ENCODE data around the gene RMDN3. TPM values are rescaled to one million over a fixed set of nuclear protein-coding genes. Genes with fewer than 3 reads are reported as not detected.

RMDN3 gene
- total and polyA plus RNA-seq, 3 donors from 2014 or later, result 31.5 to 37.3 (median 33.1) TPM

DNA sequence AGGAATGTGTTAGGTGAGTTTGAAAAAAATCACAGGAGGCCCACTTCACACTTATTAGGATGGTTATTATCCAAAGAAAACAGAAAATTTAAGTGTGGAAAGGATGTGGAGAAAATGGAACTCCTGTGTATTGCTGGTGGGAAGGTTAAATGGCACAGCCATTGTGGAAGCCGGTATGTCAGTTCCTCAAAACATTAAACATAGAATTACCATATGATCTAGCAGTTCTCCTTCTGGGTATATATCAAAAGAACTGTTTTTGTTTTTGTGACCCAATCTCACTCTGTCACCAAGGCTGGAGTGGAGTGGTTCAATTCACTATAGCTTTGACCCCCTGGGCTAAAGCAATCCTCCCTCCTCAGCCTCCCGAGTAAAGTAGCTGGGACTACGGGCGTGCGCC lies 41.5 kb upstream of the RMDN3 start:
- no peak overlapping the region for H3K27ac ChIP-seq

DNA sequence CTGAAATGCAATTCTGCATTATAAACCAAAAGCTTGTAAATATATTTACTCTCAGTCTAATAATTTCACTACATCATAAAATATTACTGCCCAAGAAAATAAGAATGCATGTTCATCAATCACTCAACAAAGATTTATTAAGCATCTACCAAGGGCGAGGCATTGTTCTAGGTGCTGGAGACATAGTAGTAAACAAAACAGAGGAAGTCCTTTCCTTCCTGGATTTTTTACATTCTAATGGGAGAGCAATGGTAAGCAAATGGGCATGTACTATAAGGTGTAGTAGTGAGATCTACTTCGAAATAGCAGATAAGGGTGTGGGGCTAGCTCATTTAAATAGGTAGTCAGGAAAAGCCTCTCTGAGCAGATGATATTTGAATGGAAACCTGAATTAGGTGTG lies 41.0 kb upstream of the RMDN3 start:
- TF ChIP-seq, protein P1, sequence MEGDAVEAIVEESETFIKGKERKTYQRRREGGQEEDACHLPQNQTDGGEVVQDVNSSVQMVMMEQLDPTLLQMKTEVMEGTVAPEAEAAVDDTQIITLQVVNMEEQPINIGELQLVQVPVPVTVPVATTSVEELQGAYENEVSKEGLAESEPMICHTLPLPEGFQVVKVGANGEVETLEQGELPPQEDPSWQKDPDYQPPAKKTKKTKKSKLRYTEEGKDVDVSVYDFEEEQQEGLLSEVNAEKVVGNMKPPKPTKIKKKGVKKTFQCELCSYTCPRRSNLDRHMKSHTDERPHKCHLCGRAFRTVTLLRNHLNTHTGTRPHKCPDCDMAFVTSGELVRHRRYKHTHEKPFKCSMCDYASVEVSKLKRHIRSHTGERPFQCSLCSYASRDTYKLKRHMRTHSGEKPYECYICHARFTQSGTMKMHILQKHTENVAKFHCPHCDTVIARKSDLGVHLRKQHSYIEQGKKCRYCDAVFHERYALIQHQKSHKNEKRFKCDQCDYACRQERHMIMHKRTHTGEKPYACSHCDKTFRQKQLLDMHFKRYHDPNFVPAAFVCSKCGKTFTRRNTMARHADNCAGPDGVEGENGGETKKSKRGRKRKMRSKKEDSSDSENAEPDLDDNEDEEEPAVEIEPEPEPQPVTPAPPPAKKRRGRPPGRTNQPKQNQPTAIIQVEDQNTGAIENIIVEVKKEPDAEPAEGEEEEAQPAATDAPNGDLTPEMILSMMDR (IDR thresholded peaks at IDR 0.05), result no peak
- no peak for TF ChIP-seq POLR2A (IDR thresholded peaks at IDR 0.05)
- intact Hi-C loops (cut with DNase I; ENCODE audit: low total_unique reads), result no loop called here

More for the DNA sequence above, 41.5 kb upstream of the RMDN3 start:
- Histone ChIP-seq H3K27me3 (no peaks in the 10 kb centered on the region), H3K4me3 (no peak overlapping the region), H3K9me3 (no peaks in the 10 kb centered on the region), H3K36me3 (ENCODE audit: low read depth, missing control alignments) (no peaks in the 10 kb centered on the region), H3K4me1 (no peaks in the 10 kb centered on the region)
- no peak for DNase-seq
- WGBS, 2 donors, result 90 to 94% methylated on average over 5 of the region's 5 CpGs
- TF ChIP-seq, protein P1 (IDR thresholded peaks at IDR 0.05), result no peak
- no peak for TF ChIP-seq POLR2A (IDR thresholded peaks at IDR 0.05)
- intact Hi-C loops (cut with DNase I; ENCODE audit: low total_unique reads), result no loop called here

DNA sequence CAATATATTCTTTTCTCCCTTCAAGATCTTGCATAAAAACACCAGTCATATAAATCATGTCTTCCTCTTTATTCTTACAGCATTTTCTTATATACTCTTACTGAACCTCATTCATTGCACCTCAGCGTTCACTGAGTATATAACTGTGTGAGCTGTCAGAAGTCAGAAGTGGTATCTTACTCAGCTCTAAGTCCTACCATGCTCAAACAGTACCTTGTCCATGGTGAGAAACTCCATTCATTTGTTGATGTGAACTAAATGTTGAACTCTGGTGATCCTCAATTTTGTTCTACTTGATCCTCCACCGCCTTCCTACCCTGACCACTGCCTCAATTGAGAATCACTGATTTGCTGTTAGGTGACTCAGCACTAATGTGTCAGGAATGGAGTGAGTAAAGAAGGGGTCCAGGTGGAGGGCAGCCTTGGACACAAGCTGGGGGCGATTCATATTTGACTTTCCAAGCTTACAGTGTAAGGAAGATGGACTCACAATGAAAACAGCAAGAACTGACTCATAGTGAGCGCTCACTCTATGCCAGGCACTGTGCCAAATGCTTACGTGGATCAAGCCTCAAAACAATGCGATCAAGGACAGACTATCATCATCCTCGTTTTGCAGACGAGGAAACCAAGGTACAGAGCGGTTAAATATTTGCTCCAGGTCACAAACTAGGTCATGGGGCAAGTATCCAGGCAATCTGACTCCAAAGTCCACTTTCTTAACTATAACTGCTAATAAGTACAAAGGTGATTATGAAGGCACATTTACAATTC lies 38.3 kb upstream of the RMDN3 start:
- Histone ChIP-seq H3K27ac (no peak overlapping the region), H3K4me1 (no peaks in the 10 kb centered on the region), H3K4me3 (no peak overlapping the region), H3K27me3 (no peaks in the 10 kb centered on the region), H3K9me3 (no peaks in the 10 kb centered on the region), H3K36me3 (ENCODE audit: low read depth, missing control alignments) (no peaks in the 10 kb centered on the region)
- peak; percentile 51 for DNase-seq
- TF ChIP-seq, protein P1 (IDR thresholded peaks at IDR 0.05), result no peak
- TF ChIP-seq POLR2A (IDR thresholded peaks at IDR 0.05), result no peak
- intact Hi-C loops (cut with DNase I; ENCODE audit: low total_unique reads), result no loop called here
- 68 to 69% methylated on average over 9 of the region's 9 CpGs for WGBS, 2 donors

More for the DNA sequence above, 41.0 kb upstream of the RMDN3 start:
- Histone ChIP-seq H3K4me1 (no peaks in the 10 kb centered on the region), H3K9me3 (no peaks in the 10 kb centered on the region), H3K27ac (no peak overlapping the region), H3K27me3 (no peaks in the 10 kb centered on the region), H3K36me3 (ENCODE audit: low read depth, missing control alignments) (no peaks in the 10 kb centered on the region), H3K4me3 (no peak overlapping the region)
- DNase-seq, result no peak
- 87 to 88% methylated on average over 2 of the region's 2 CpGs for WGBS, 2 donors

DNA sequence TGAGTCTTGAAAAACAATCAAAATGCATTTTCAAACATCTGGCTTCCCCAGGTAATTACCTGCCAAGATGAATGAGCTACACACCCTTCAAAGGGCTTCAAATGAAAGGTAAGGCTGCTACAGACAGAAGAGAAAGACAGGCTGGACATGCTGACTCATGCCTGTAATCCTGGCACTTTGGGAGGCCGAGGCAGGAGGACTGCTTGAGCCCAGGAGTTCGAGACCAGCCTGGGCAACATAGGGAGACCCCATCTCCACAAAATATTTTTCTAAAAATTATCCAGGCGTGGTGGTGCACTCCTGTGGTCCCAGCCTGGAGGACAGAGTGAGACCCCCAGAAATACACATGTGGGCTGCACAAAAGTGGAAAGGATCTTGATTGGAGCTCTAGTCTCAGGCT lies 37.3 kb upstream of the RMDN3 start:
- Histone ChIP-seq H3K27ac (no peak overlapping the region), H3K27me3 (no peaks in the 10 kb centered on the region), H3K4me1 (no peaks in the 10 kb centered on the region), H3K4me3 (no peak overlapping the region), H3K9me3 (no peaks in the 10 kb centered on the region), H3K36me3 (ENCODE audit: low read depth, missing control alignments) (no peaks in the 10 kb centered on the region)
- no peak for DNase-seq
- intact Hi-C loops (cut with DNase I; ENCODE audit: low total_unique reads), result no loop called here
- 87 to 96% methylated on average over 3 of the region's 3 CpGs for WGBS, 2 donors
- TF ChIP-seq POLR2A (IDR thresholded peaks at IDR 0.05), result no peak
- TF ChIP-seq, protein P1 (IDR thresholded peaks at IDR 0.05), result no peak

DNA sequence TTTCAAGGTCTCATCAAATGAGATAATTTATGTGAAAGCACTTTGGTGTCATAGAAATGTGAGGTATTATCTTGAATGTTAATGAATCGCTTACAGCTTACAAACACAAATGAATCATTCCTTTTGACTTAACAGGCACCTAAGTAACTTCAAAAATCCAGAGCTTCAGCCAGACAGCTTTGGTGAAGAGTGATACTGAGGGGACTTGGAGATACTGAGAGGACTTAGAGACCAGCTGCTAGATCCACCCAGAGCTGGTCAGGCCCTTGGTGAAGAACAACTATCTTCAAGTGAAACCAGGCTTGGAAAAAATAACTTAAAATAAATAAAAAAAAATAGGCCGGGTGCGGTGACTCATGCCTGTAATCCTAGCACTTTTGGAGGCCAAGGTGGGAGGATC lies 35.7 kb upstream of the RMDN3 start:
- no peaks in the 10 kb centered on the region for H3K36me3 ChIP-seq (ENCODE audit: low read depth, missing control alignments)
- no peak overlapping the region for H3K4me3 ChIP-seq
- no peaks in the 10 kb centered on the region for H3K4me1 ChIP-seq
- DNase-seq, result no peak
- intact Hi-C loops (cut with DNase I; ENCODE audit: low total_unique reads), result no loop called here
- H3K9me3 ChIP-seq, result no peaks in the 10 kb centered on the region
- WGBS, 2 donors, result 66 to 69% methylated on average over 3 of the region's 3 CpGs
- TF ChIP-seq POLR2A (IDR thresholded peaks at IDR 0.05), result no peak
- TF ChIP-seq, protein P1 (IDR thresholded peaks at IDR 0.05), result no peak
- H3K27ac ChIP-seq, result no peak overlapping the region
- H3K27me3 ChIP-seq, result no peaks in the 10 kb centered on the region

Data from testis (tissue), 3 donors.